HG03066 (cell line): ENCODE measurements around the gene NOL4L.

Experiments
- ATAC-seq: cut with Tn5 transposase; IDR thresholded peaks from one replicate; pipeline ENCODE4 v1.9.1; 2021; ENCODE audit warnings: low read depth; ENCODE audit not compliant: unreplicated experiment

Gene NOL4L

DNA sequence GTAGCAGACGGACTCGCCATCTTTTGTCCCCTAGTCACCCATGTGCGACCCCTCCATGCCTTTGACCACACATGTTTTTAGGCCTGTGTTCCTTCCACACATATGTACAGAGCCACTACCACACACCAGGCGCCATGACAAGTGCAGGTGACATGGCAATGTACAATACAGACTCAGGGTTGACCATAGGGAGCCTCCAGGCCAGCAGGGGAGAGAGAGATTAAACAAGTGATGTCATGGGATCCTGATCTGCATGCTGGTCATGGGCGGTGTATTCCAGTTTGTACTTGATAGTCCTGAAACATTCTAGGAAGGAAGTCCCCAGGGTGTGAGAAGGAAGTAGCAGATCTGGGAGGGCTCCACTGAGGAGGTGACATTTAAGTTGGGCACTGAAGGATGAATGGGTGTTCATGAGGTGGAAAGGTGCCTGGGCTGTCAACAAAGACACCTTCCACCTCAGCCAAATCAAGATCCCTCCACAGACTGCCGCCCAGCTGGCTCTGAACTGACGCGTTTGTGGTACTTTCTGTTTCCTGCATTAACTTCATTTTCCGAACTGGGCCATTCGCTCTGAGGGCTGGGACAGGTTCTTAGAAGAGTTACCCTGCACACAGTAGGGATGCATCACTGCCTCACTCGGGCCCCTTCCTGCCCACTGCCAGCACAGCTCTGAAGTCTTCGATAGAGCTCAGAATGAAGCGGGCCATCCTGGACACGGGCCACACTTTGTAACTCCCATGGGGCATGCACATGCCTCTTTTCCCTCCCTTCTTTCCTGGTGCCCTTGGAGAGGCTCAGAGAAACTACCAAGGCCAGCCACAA lies 94.0 kb downstream of the NOL4L start:
- no peak for ATAC-seq

DNA sequence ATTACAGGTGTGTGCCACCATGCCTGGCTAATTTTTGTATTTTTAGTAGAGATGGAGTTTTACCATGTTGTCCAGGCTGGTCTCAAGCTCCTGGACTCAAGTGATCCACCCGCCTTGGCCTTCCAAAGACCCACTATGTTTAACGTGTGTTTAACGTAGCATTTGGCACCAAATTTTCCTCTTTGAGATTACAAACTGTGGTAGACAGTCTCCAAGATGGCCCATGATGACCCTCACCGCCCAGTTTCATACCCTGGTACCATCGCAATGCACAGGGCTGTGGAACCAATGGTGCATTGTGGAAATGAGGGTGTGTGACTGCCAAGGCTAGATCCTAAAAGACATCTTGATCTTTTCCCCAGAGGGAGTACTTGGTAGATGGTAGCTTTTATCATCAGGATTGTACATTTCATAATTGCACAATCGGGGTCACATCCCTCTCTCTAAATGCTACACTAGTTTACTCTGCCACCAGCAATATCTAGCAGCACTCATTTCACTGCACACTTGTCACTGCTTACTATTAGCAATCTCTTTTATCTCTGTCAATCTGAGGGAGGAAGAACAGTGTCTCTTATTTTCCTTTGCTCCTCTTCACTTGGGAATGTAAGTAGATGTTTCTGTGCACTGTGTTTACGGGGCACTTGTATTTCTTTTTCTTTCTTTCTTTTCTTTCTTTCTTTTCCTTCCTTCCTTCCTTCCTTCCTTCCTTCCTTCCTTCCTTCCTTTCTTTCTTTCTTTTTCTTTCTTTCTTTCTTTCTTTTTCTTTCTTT lies 96.9 kb downstream of the NOL4L start:
- ATAC-seq, result no peak

- no peak for ATAC-seq
These were observed 97.8 kb downstream of the NOL4L start for GRCh38 chr20:32487381-32487780.

- ATAC-seq, result no peak
These were observed 99.2 kb downstream of the NOL4L start for GRCh38 chr20:32485770-32486478.

DNA sequence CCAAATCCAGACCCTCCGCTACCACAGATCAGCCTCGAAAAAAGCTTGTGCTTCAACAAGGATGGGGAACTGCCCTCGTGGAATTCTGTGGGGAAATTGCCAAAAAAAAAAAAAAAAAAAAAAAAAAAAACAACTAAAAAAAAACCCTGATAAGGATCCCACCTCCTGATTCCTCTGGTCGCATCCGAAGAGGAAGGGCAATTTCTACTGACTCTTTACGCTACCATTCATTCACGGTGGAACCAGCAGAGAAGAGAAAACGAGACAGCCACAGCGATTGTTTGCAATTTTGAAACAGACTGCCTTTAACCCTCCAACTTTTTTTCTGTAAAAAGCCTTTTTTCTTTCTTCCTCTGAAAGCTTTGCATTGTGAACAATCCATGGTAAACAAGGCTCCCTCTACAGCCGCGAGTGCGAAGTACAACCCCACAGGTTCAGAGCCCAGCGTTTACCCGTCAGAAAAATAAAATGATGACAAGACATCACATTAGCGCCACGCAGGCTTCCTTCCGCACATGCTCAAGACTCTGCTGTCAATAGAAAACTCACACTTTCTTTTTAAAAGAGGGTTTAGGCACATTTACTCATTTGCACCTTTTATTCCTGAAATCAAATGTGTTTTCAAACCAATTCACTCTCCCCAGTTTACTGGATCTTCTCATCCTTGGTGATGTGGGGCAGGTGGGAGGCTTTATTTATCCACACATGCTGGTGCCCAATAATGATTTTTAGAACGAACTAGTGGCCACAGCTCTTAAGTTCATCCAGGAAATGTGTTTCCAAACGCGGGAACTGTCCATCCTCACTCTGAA lies 100.0 kb downstream of the NOL4L start:
- no peak for ATAC-seq

GRCh38 chr20:32484225-32484957 lies 100.7 kb downstream of the NOL4L start:
- ATAC-seq, result no peak

- ATAC-seq, result no peak
These were observed 101.5 kb downstream of the NOL4L start for GRCh38 chr20:32483351-32484224.

GRCh38 chr20:32482442-32483261 lies 102.5 kb downstream of the NOL4L start:
- ATAC-seq, result no peak

DNA sequence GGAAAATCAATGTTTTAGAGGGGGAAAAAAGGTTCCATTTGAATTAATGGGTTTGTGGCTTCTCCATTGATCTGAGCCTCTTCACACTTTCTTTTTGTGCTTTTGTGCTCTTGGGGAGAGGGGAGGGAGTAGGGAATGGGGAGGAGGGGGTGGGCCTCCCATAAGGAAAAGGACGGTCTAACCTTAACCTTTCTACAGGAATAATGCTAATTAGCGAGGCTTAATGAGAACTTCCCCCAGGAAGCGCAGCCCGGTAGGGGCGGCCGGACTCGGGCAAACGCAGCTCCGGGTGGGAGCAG lies 103.0 kb downstream of the NOL4L start:
- ATAC-seq, result no peak

GRCh38 chr20:32481311-32482142 lies 103.6 kb downstream of the NOL4L start:
- no peak for ATAC-seq

DNA sequence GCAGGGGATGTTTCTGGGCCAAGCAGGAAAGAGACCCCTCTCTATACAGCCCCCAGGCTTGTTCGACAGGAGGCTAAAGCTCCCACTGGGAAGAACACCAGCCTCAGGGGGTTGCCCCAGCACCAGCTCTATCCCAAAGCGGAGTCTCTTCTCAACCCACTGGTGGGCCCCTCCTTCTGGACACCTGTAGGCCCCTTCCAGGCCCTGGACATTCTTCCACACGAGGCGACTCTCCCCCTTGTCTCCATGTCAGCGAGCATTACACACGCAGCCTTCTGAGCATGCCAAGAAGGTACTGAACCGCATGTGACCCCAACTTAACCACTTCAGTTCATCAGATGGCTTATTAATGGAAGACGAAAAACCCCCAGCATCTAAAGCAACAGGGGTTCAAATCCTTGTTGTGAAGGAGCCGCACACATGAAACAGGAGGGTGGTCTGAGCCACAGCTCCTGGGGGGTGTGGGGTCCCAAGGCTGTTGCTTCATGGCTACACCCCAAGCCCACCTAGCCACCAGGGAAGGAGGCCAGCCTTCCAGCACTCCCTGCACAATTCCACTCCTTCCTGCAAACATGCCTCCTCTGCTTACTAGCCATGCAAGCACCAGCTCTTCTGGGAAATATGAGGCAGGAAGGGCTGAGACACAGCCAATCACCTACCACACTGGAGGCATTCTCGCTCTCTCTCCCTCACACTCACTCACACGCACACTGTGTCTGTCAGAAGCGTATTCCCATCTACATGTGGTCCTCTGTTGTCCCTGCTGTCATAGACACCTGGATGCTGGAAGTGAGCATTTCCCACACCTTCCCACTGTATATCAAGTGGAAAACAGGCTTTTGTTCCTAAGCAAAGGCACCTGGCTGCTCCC lies 104.5 kb downstream of the NOL4L start:
- ATAC-seq, result no peak

DNA sequence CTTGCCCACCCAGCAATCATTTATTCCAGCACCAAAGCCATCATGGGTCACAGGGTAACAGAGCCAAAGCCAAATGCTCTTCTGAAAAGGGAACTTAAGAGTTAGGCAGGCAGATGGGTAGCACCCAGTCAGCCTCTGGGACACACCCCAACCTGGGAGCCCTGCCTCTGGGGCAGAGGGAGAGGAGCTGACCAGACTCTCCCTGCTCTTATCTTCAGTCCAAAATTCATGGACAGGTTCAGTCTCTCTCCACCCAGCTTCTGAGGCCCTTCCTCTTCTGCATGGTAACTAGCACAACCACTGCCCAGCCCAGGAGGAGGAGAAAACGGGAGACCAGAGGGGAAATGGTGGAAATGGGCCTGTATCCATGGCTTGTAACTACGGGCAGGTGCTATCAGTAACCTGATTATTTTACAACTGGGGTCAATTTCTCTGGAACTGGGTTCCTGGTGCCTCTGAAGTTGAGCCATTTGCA lies 105.4 kb downstream of the NOL4L start:
- ATAC-seq, result no peak

GRCh38 chr20:32479012-32479411 lies 106.1 kb downstream of the NOL4L start:
- ATAC-seq, result no peak

- ATAC-seq, result no peak
These were observed 106.6 kb downstream of the NOL4L start for GRCh38 chr20:32478576-32478975.

- no peak for ATAC-seq
These were observed 107.3 kb downstream of the NOL4L start for GRCh38 chr20:32477594-32478512.
